Measurements from ENCODE around the gene XKRX.

The XKRX gene

GRCh38 chrX:100871594-100872560 is 56.8 kb downstream of the XKRX start:
- no peak for DNase-seq (ENCODE audit: low spot score)
- ChIA-PET CTCF (no interaction called here), POLR2A (ENCODE audit: low non-redundant PET) (no interaction called here)
- no peak for TF ChIP-seq CTCF (conservative IDR thresholded peaks at IDR 0.05; ENCODE audit: low read depth)
- H3K27ac ChIP-seq = no peak overlapping the region

- ChIA-PET CTCF (interaction anchor here (0.7 kb wide), 1 partner anchor 247 kb away, joined by 3 read pairs; no protein-coding TSS in a partner anchor), POLR2A (ENCODE audit: low non-redundant PET) (no interaction called here)
- no peak for TF ChIP-seq CTCF (conservative IDR thresholded peaks at IDR 0.05; ENCODE audit: low read depth)
- no peak for DNase-seq (ENCODE audit: low spot score)
- H3K27ac ChIP-seq = no peak overlapping the region
Observed at GRCh38 chrX:100870527-100870926, 58.2 kb downstream of the XKRX start.

- CTCF ChIA-PET = no interaction called here
- H3K27ac ChIP-seq = no peak overlapping the region
- no peak for DNase-seq (ENCODE audit: low spot score)
- POLR2A ChIA-PET (ENCODE audit: low non-redundant PET) = no interaction called here
- no peak for TF ChIP-seq CTCF (conservative IDR thresholded peaks at IDR 0.05; ENCODE audit: low read depth)
Observed at GRCh38 chrX:100868273-100868672, 60.4 kb downstream of the XKRX start.

GRCh38 chrX:100864657-100865391 is 63.9 kb downstream of the XKRX start:
- ChIA-PET POLR2A (ENCODE audit: low non-redundant PET) (no interaction called here), CTCF (no interaction called here)
- H3K27ac ChIP-seq = no peak overlapping the region
- no peak for TF ChIP-seq CTCF (conservative IDR thresholded peaks at IDR 0.05; ENCODE audit: low read depth)
- no peak for DNase-seq (ENCODE audit: low spot score)

All from RWPE1 (cell line).